ENCODE results near the gene NLGN3.

- TF ChIP-seq CTCF (IDR thresholded peaks at IDR 0.05) (no peak), POLR2A (IDR thresholded peaks at IDR 0.05) (no peak), POLR2AphosphoS5 (IDR thresholded peaks at IDR 0.05) (no peak)
These were observed 21.8 kb downstream of the NLGN3 start for GRCh38 chrX:71166461-71166860.
